HepG2 (cell line): Measurements from ENCODE around the gene GGT7. TPM values are rescaled to one million over a fixed set of nuclear protein-coding genes. Genes with fewer than 3 reads are reported as not detected.
A peak's percentile ranks its signal among the peaks of the same experiment; 100 is the strongest.

Experiments used
- ATAC-seq: fragments of 200-7000 bp; cut with Tn5 transposase; 3 replicates; pipeline ENCODE4 v1.9.1; 2020; ENCODE audit warnings: mild to moderate bottlenecking, moderate library complexity
- BruUV-seq: library from RNA; stranded (reverse); fragments of 400-500 nt; replicated peaks from 2 replicates; lab custom pipeline; 2021; lab: Mats Ljungman, UMichigan
- CTCF ChIA-PET: fragments of 300-600 bp; formaldehyde crosslinking; extraction: SDS; loops from one replicate; lab custom pipeline; 2021; ENCODE audit warnings: low total read pairs, inconsistent platforms, low intra/inter-chr PET ratio; lab: Yijun Ruan, JAX
- POLR2A ChIA-PET: fragments of 350-600 bp; sonication (Branson Sonifier 250); formaldehyde crosslinking; loops from one replicate; lab custom pipeline; 2020; ENCODE audit warnings: antibody characterized with exemption, inconsistent platforms; lab: Yijun Ruan, JAX
- DNase-seq: peaks from one replicate; pipeline ENCODE4 v3.0.0-alpha.2; 2015; ENCODE audit warnings: low spot score
- FAIRE-seq: peaks from 3 replicates; lab custom pipeline; 2011; peaks lifted over from hg19 to GRCh38; lab: Jason Lieb, UNC
- H2AFZ ChIP-seq: one replicate; pipeline ENCODE4 v1.6.1; 2011; ENCODE audit warnings: low read length, inconsistent platforms
- H3K27ac ChIP-seq: fragments of 300-600 bp; 3 replicates; pipeline ENCODE4 v1.8.0; 2011; ENCODE audit warnings: mixed run types, mild to moderate bottlenecking, mixed read lengths, low read length, inconsistent platforms; ENCODE audit not compliant: insufficient read depth; ENCODE audit errors: extremely low read length
- H3K27me3 ChIP-seq, 2 experiments: fragments of 200-600 bp in 1 of 2; 2 replicates in 1 of 2; 3 replicates in 1 of 2; pipeline versions ENCODE4 v1.6.0 to v1.8.0; 2011; ENCODE audit warnings: low read length in 2 of 2, mild to moderate bottlenecking in 2 of 2, moderate library complexity in 2 of 2, inconsistent platforms in 1 of 2; ENCODE audit not compliant: insufficient read depth in 2 of 2, control insufficient read depth in 1 of 2
- H3K36me3 ChIP-seq, 2 experiments: fragments of 200-600 bp in 1 of 2; replicated peaks in 1 of 2; 2 replicates in 1 of 2; 3 replicates in 1 of 2; pipeline versions ENCODE4 v1.5.1 to v1.8.0; 2011; ENCODE audit warnings: low read length in 2 of 2, inconsistent platforms in 1 of 2; ENCODE audit not compliant: insufficient read depth in 2 of 2, control insufficient read depth in 1 of 2
- H3K4me1 ChIP-seq: 2 replicates; pipeline ENCODE4 v1.5.1; 2012; ENCODE audit warnings: low read length, inconsistent platforms; ENCODE audit not compliant: insufficient read depth
- H3K4me2 ChIP-seq: 2 replicates; pipeline ENCODE4 v1.6.0; 2011; ENCODE audit warnings: low read depth, low read length, inconsistent platforms
- H3K4me3 ChIP-seq, 3 experiments: fragments of 200-600 bp in 1 of 3; sonication (generic), shearing (Covaris generic) in 1 of 3; replicated peaks in 1 of 3; 2 replicates each; pipeline ENCODE4 v1.5.1; 2011 to 2016; ENCODE audit warnings: low read length in 3 of 3, inconsistent platforms in 2 of 3, low read depth in 2 of 3, mild to moderate bottlenecking in 2 of 3, control low read depth in 1 of 3, mixed read lengths in 1 of 3; ENCODE audit not compliant: insufficient read depth in 1 of 3
- H3K79me2 ChIP-seq: one replicate; pipeline ENCODE4 v1.6.1; 2011; ENCODE audit warnings: low read length, inconsistent platforms; ENCODE audit not compliant: insufficient read depth
- H3K9ac ChIP-seq: 2 replicates; pipeline ENCODE4 v1.6.0; 2011; ENCODE audit warnings: mild to moderate bottlenecking, low read depth, low read length, inconsistent platforms; ENCODE audit not compliant: insufficient read depth
- H3K9me3 ChIP-seq: 2 replicates; pipeline ENCODE4 v1.5.1; 2012; ENCODE audit warnings: mild to moderate bottlenecking, low read length
- H4K20me1 ChIP-seq: 2 replicates; pipeline ENCODE4 v1.6.0; 2011; ENCODE audit warnings: inconsistent platforms, mild to moderate bottlenecking, low read length, moderate library complexity; ENCODE audit not compliant: insufficient read depth
- ATF4 ChIP-seq, 2 experiments: fragments of 450-650 bp in 1 of 2; sonication (generic) in 1 of 2; formaldehyde crosslinking; IDR thresholded peaks; 2 replicates each; pipeline versions ENCODE4 v1.5.0 to v1.8.0; 2020 to 2022; ENCODE audit warnings: mild to moderate bottlenecking in 1 of 2, missing genetic modification reagents in 1 of 2
- CAMTA2 ChIP-seq: sonication (generic); formaldehyde crosslinking; IDR thresholded peaks from 2 replicates; pipeline ENCODE4 v1.4.0; 2020; ENCODE audit warnings: mild to moderate bottlenecking, missing genetic modification reagents, borderline replicate concordance
- ELF1 ChIP-seq: sonication (generic); formaldehyde crosslinking; IDR thresholded peaks from 2 replicates; pipeline ENCODE4 v1.4.0; 2020; ENCODE audit warnings: missing genetic modification reagents
- FOXA1 ChIP-seq, 2 experiments: fragments of 450-650 bp in 1 of 2; sonication (generic) in 1 of 2; formaldehyde crosslinking in 1 of 2; IDR thresholded peaks; 2 replicates each; pipeline versions ENCODE4 v1.4.0 to v1.6.1; 2016 to 2020; ENCODE audit warnings: missing genetic modification reagents in 1 of 2
- GLI4 ChIP-seq: sonication (generic); formaldehyde crosslinking; IDR thresholded peaks from 2 replicates; pipeline ENCODE4 v1.5.1; 2020; ENCODE audit warnings: missing genetic modification reagents, mild to moderate bottlenecking, moderate library complexity, borderline replicate concordance
- LCORL ChIP-seq, 2 experiments: fragments of 450-650 bp in 1 of 2; sonication (generic) in 1 of 2; formaldehyde crosslinking in 1 of 2; IDR thresholded peaks; 2 replicates each; pipeline versions ENCODE4 v1.5.0 to v1.6.1; 2017 to 2020; ENCODE audit warnings: antibody characterized with exemption in 1 of 2, missing genetic modification reagents in 1 of 2
- MAFK ChIP-seq, 2 experiments: IDR thresholded peaks in 1 of 2; conservative IDR thresholded peaks in 1 of 2; 2 replicates each; pipeline ENCODE4 v1.6.1; 2011; ENCODE audit warnings: improper control_type of control experiment in 2 of 2, low read length in 2 of 2
- POLR2AphosphoS5 ChIP-seq: IDR thresholded peaks from 2 replicates; pipeline ENCODE4 v1.6.1; 2012; ENCODE audit warnings: low read depth, low read length
- SETDB1 ChIP-seq: sonication (generic); formaldehyde crosslinking; IDR thresholded peaks from 2 replicates; pipeline ENCODE4 v1.5.1; 2020; ENCODE audit warnings: missing genetic modification reagents, mild to moderate bottlenecking, borderline replicate concordance
- SMC3 ChIP-seq: IDR thresholded peaks from 2 replicates; pipeline ENCODE4 v1.6.1; 2011; ENCODE audit warnings: low read length, improper control_type of control experiment
- ZBTB25 ChIP-seq: IDR thresholded peaks from 2 replicates; pipeline ENCODE4 v1.6.1; 2018; ENCODE audit warnings: missing genetic modification reagents
- ZNF550 ChIP-seq: sonication (generic); formaldehyde crosslinking; IDR thresholded peaks from 2 replicates; pipeline ENCODE4 v1.4.0; 2020; ENCODE audit warnings: mild to moderate bottlenecking, missing genetic modification reagents, borderline replicate concordance
- WGBS: methylation state at CpG from one replicate; pipeline ENCODE4 v1.1.6; 2017; ENCODE audit warnings: low lambda C conversion rate; 5-methylcytosine and 5-hydroxymethylcytosine counted together
- in situ Hi-C: cut with HindIII; loops from 2 replicates; pipeline ENCODE4 v1.10.0; 2017; ENCODE audit warnings: low pct_unique_long_range_greater_than_20kb; ENCODE audit not compliant: extremely low pct_ligation_motif_present
- intact Hi-C: fragments of 100-400 bp; cut with micrococcal nuclease; formaldehyde crosslinking; loops from one replicate; pipeline ENCODE4 v1.10.0; 2022; ENCODE audit not compliant: unreplicated experiment
- polyA plus RNA-seq, 8 experiments: library from polyadenylated mRNA; depleted of rRNA in 3 of 8; stranded (reverse) in 7 of 8; unstranded in 1 of 8; fragments of >200 nt; fragmentation: Illumina TruSeq in 4 of 8; extraction: Trizol in 4 of 8; gene quantifications; 2 replicates each; pipeline versions ENCODE4 v1.2.1 to v1.2.3, GENCODE V29; 2011 to 2016; ENCODE audit warnings: low read depth in 4 of 8, missing spikeins in 1 of 8, mixed read lengths in 1 of 8; ENCODE audit not compliant: insufficient read depth in 1 of 8
- total RNA-seq, 5 experiments: library from RNA; depleted of rRNA; stranded (reverse); fragments of >200 nt; fragmentation: Illumina TruSeq; extraction: Trizol; gene quantifications; 2 replicates each; pipeline ENCODE4 v1.2.3, GENCODE V29; 2016; ENCODE audit warnings: low read depth in 1 of 5

Gene GGT7
- total and polyA plus RNA-seq, 2 of the 13 experiments (the other 11 are each of a cell fraction or from before 2014, with no cell fraction given), result 6.6 to 23.0 TPM

GRCh38 chr20:34834459-34834893, 38.2 kb downstream of the GGT7 start (continued):
- no peak for TF ChIP-seq CAMTA2 (CRISPR knock-in tag)
- TF ChIP-seq SETDB1, result no peak
- 0 out of 2 replicates have a peak, but pooled peaks have one; percentile 11 for TF ChIP-seq SMC3
- no peak for TF ChIP-seq LCORL (IDR thresholded peaks at IDR 0.05)
- TF ChIP-seq LCORL (CRISPR knock-in tag; IDR thresholded peaks at IDR 0.05), result peak; percentile 69
- TF ChIP-seq, all 625 proteins: peak for 14

- no peaks in the 10 kb centered on the region for H4K20me1 ChIP-seq
- intact Hi-C loops, result loop anchor here (10.0 kb wide), 1 partner anchor 373 kb away; no protein-coding TSS in a partner anchor
- H3K4me1 ChIP-seq, result peaks cover 6% of the 10 kb centered on the region
- no peaks in the 10 kb centered on the region for H3K36me3 ChIP-seq
- WGBS, result 16% methylated on average over 5 of the region's 5 CpGs
- TF ChIP-seq ZNF550 (CRISPR knock-in tag) (no peak), POLR2AphosphoS5 (no peak), ELF1 (CRISPR knock-in tag) (no peak), GLI4 (CRISPR knock-in tag) (no peak), ZBTB25 (CRISPR knock-in tag) (no peak), FOXA1 (IDR thresholded peaks at IDR 0.05) (no peak), FOXA1 (CRISPR knock-in tag; IDR thresholded peaks at IDR 0.05) (no peak), ATF4 (CRISPR knock-in tag; IDR thresholded peaks at IDR 0.05) (no peak), MAFK (conservative IDR thresholded peaks at IDR 0.05 in 1 of 2, IDR thresholded peaks at IDR 0.05 in 1 of 2; ENCODE audit: low read length in 2 of 2) (no peak)
- no peaks in the 10 kb centered on the region for H3K79me2 ChIP-seq
- ATAC-seq (no peak), FAIRE-seq (no peak), DNase-seq (no peak)
- POLR2A ChIA-PET, result interaction anchor here (1.2 kb wide), 1 partner anchor 8 kb away, joined by 3 read pairs; no protein-coding TSS in a partner anchor
- 0 out of 5 replicates have a peak, but pooled peaks cover 0 to 1% of the 10 kb centered on the region in 2 experiments for H3K27me3 ChIP-seq
- in situ Hi-C loops, result no loop called here
- CTCF ChIA-PET, result no interaction called here
- H3K9ac ChIP-seq, result no peak overlapping the region
- H3K4me2 ChIP-seq, result no peak overlapping the region
- BruUV-seq, result no TSS peak
- no peak overlapping the region for H3K27ac ChIP-seq
- no peak overlapping the region for H2AFZ ChIP-seq
- H3K4me3 ChIP-seq, result no peak overlapping the region
- no peaks in the 10 kb centered on the region for H3K9me3 ChIP-seq
Measured at GRCh38 chr20:34831936-34832335, 40.7 kb downstream of the GGT7 start.
